RWPE2 (cell line): ENCODE results near the gene SOX9.

Source experiments
- ATAC-seq: fragments of 200-7000 bp; cut with Tn5 transposase; 3 replicates; pipeline ENCODE4 v1.9.1; 2021; ENCODE audit warnings: low read depth
- DNase-seq: peaks from one replicate; pipeline ENCODE4 v3.0.0-alpha.2; 2020; ENCODE audit warnings: low spot score
- H3K27ac ChIP-seq: fragments of 450-650 bp; 2 replicates; pipeline ENCODE4 v1.5.1; 2017; ENCODE audit warnings: mild to moderate bottlenecking; ENCODE audit not compliant: poor library complexity, severe bottlenecking
- H3K27me3 ChIP-seq: fragments of 250-450 bp; sonication (Bioruptor Pico); 2 replicates; pipeline ENCODE4 v1.5.1; 2021; ENCODE audit warnings: mild to moderate bottlenecking, moderate library complexity; ENCODE audit not compliant: insufficient read depth, poor library complexity, severe bottlenecking
- H3K36me3 ChIP-seq: fragments of 250-450 bp; sonication (Bioruptor Pico); 2 replicates; pipeline ENCODE4 v1.5.1; 2020; ENCODE audit warnings: low read depth, mild to moderate bottlenecking, moderate library complexity
- H3K4me1 ChIP-seq: fragments of 250-450 bp; sonication (Bioruptor Pico); 2 replicates; pipeline ENCODE4 v1.5.1; 2021; ENCODE audit warnings: mild to moderate bottlenecking, moderate library complexity; ENCODE audit not compliant: insufficient read depth, poor library complexity, severe bottlenecking
- H3K4me3 ChIP-seq: fragments of 250-450 bp; sonication (Bioruptor Pico); 2 replicates; pipeline ENCODE4 v1.5.1; 2021; ENCODE audit warnings: mild to moderate bottlenecking, moderate library complexity; ENCODE audit not compliant: severe bottlenecking
- H3K9me3 ChIP-seq: fragments of 250-450 bp; sonication (Bioruptor Pico); 2 replicates; pipeline ENCODE4 v1.5.1; 2021; ENCODE audit warnings: mild to moderate bottlenecking, moderate library complexity; ENCODE audit not compliant: severe bottlenecking
- CTCF ChIP-seq: fragments of 450-650 bp; IDR thresholded peaks from one replicate; pipeline ENCODE4 v1.5.1; 2017; ENCODE audit warnings: mild to moderate bottlenecking, moderate library complexity; ENCODE audit not compliant: poor library complexity, severe bottlenecking

The SOX9 gene

GRCh38 chr17:72120642-72121163 lies at the start of gene SOX9:
TSS of gene SOX9 (plus strand) at chr17:72121020. CDS start at chr17:72121392, 372 bp downstream.
- H3K4me1 ChIP-seq, result peaks cover 26% of the 10 kb centered on the region
- peak within 1 kb of the TSS; percentile 95 for H3K4me3 ChIP-seq
- peaks cover 30% of the 10 kb centered on the region for H3K36me3 ChIP-seq
- ATAC-seq (peak; percentile 87), DNase-seq (peak; percentile 97)
- H3K9me3 ChIP-seq, result no peaks in the 10 kb centered on the region
- no peak for TF ChIP-seq CTCF
- peak within 1 kb of the TSS; percentile 73 for H3K27ac ChIP-seq
- no peaks in the 10 kb centered on the region for H3K27me3 ChIP-seq

- H3K27ac ChIP-seq, result no peak overlapping the region
- H3K9me3 ChIP-seq, result no peaks in the 10 kb centered on the region
- no peak for ATAC-seq
- no peaks in the 10 kb centered on the region for H3K36me3 ChIP-seq
- H3K27me3 ChIP-seq, result no peaks in the 10 kb centered on the region
- H3K4me3 ChIP-seq, result no peak overlapping the region
- H3K4me1 ChIP-seq, result no peaks in the 10 kb centered on the region
- no peak for DNase-seq
- no peak for TF ChIP-seq CTCF
These were observed 49.5 kb upstream of the SOX9 start for GRCh38 chr17:72071330-72071729.

- DNase-seq, result no peak
- Histone ChIP-seq H3K4me3 (no peak overlapping the region), H3K36me3 (no peaks in the 10 kb centered on the region), H3K27ac (no peak overlapping the region), H3K4me1 (peaks cover 12% of the 10 kb centered on the region), H3K9me3 (no peaks in the 10 kb centered on the region), H3K27me3 (no peaks in the 10 kb centered on the region)
- ATAC-seq, result no peak
- TF ChIP-seq CTCF, result no peak
These were observed 44.7 kb upstream of the SOX9 start for GRCh38 chr17:72075995-72076677.

- peaks cover 12% of the 10 kb centered on the region for H3K4me1 ChIP-seq
- H3K36me3 ChIP-seq, result no peaks in the 10 kb centered on the region
- H3K9me3 ChIP-seq, result no peaks in the 10 kb centered on the region
- H3K27me3 ChIP-seq, result no peaks in the 10 kb centered on the region
- H3K27ac ChIP-seq, result no peak overlapping the region
- no peak for DNase-seq
- no peak overlapping the region for H3K4me3 ChIP-seq
- no peak for TF ChIP-seq CTCF
- no peak for ATAC-seq
These were observed 44.2 kb upstream of the SOX9 start for GRCh38 chr17:72076678-72077030.

GRCh38 chr17:72077326-72077960 lies 43.4 kb upstream of the SOX9 start:
- Histone ChIP-seq H3K4me3 (no peak overlapping the region), H3K27ac (no peak overlapping the region), H3K36me3 (no peaks in the 10 kb centered on the region), H3K27me3 (no peaks in the 10 kb centered on the region), H3K4me1 (peaks cover 12% of the 10 kb centered on the region), H3K9me3 (no peaks in the 10 kb centered on the region)
- ATAC-seq (no peak), DNase-seq (no peak)
- no peak for TF ChIP-seq CTCF
